A549 (cell line): Measurements from ENCODE around the gene PERCC1. TPM values are rescaled to one million over a fixed set of nuclear protein-coding genes. Genes with fewer than 3 reads are reported as not detected.

ENCODE experiments used
- ATAC-seq, 2 experiments: fragments of 200-7000 bp in 1 of 2; fragments of >200 bp in 1 of 2; cut with Nextera tagmentation in 1 of 2; cut with Tn5 transposase in 1 of 2; 3 replicates each; pipeline versions ENCODE4 v1.8.0 to v1.9.1; 2018 to 2020; ENCODE audit warnings: mild to moderate bottlenecking in 1 of 2, moderate library complexity in 1 of 2
- CTCF ChIA-PET: fragments of 300-600 bp; sonication (Branson Sonifier 250); formaldehyde crosslinking; extraction: SDS; loops from one replicate; lab custom pipeline; 2021; ENCODE audit warnings: antibody characterized with exemption, inconsistent platforms; lab: Yijun Ruan, JAX
- POLR2A ChIA-PET: fragments of 350-600 bp; formaldehyde crosslinking; extraction: SDS; loops from one replicate; lab custom pipeline; 2021; ENCODE audit warnings: antibody characterized with exemption, inconsistent platforms; lab: Yijun Ruan, JAX
- DNase-seq, 2 experiments: peaks; one replicate each; pipeline versions ENCODE4 v3.0.0 to v3.0.0-alpha.2; 2011 to 2016; ENCODE audit warnings: low read depth in 1 of 2, low spot score in 1 of 2
- FAIRE-seq: peaks from 2 replicates; lab custom pipeline; 2011; peaks lifted over from hg19 to GRCh38; lab: Jason Lieb, UNC
- H3K27ac ChIP-seq, 2 experiments: fragments of >200 bp; sonication (Bioruptor Twin); formaldehyde crosslinking; 3 replicates each; pipeline ENCODE4 v1.5.1; 2016 to 2017
- H3K4me1 ChIP-seq: fragments of >200 bp; sonication (Bioruptor Twin); formaldehyde crosslinking; 3 replicates; pipeline ENCODE4 v1.6.1; 2016
- H3K4me2 ChIP-seq: fragments of >200 bp; sonication (Bioruptor Twin); formaldehyde crosslinking; 3 replicates; pipeline ENCODE4 v1.6.1; 2016
- H3K4me3 ChIP-seq: fragments of >200 bp; sonication (Bioruptor Twin); formaldehyde crosslinking; 3 replicates; pipeline ENCODE4 v1.5.1; 2016
- H3K9me3 ChIP-seq: fragments of >200 bp; sonication (Bioruptor Twin); formaldehyde crosslinking; 3 replicates; pipeline ENCODE4 v1.6.1; 2016
- CBX2 ChIP-seq: fragments of 200-600 bp; sonication (generic); IDR thresholded peaks from 2 replicates; pipeline ENCODE4 v1.6.1; 2016; ENCODE audit warnings: low read depth, mild to moderate bottlenecking, borderline replicate concordance
- CBX8 ChIP-seq: fragments of 200-600 bp; sonication (generic); IDR thresholded peaks from 2 replicates; pipeline ENCODE4 v1.6.1; 2016
- CEBPB ChIP-seq, 2 experiments: fragments of >200 bp in 1 of 2; sonication (Bioruptor Twin) in 1 of 2; formaldehyde crosslinking in 1 of 2; IDR thresholded peaks; 2 replicates each; pipeline ENCODE4 v1.6.1; 2012 to 2016
- CTCF ChIP-seq: fragments of >200 bp; sonication (Bioruptor Twin); formaldehyde crosslinking; IDR thresholded peaks from 3 replicates; pipeline ENCODE4 v1.5.1; 2016
- HMGXB4 ChIP-seq: fragments of 250-450 bp; sonication (Bioruptor Pico); IDR thresholded peaks from 2 replicates; pipeline ENCODE4 v1.5.0; 2021; ENCODE audit warnings: mild to moderate bottlenecking, moderate library complexity, borderline replicate concordance
- JUN ChIP-seq, 2 experiments: fragments of >200 bp; sonication (Bioruptor Twin); formaldehyde crosslinking; IDR thresholded peaks; 2 replicates in 1 of 2; 3 replicates in 1 of 2; pipeline ENCODE4 v1.6.1; 2016 to 2017
- KDM1A ChIP-seq: fragments of 200-600 bp; sonication (generic); IDR thresholded peaks from 2 replicates; pipeline ENCODE4 v1.6.1; 2016; ENCODE audit warnings: low read depth, mild to moderate bottlenecking
- MAX ChIP-seq: IDR thresholded peaks from 2 replicates; pipeline ENCODE4 v1.6.1; 2012
- MAZ ChIP-seq: fragments of 150-350 bp; IDR thresholded peaks from 2 replicates; pipeline ENCODE4 v1.6.1; 2014; ENCODE audit warnings: antibody characterized with exemption, low read depth, low read length, borderline replicate concordance
- PBX3 ChIP-seq: IDR thresholded peaks from 2 replicates; pipeline ENCODE4 v1.6.1; 2012
- RAD21 ChIP-seq, 2 experiments: fragments of >200 bp in 1 of 2; sonication (Bioruptor Twin) in 1 of 2; formaldehyde crosslinking in 1 of 2; IDR thresholded peaks in 1 of 2; conservative IDR thresholded peaks in 1 of 2; 2 replicates in 1 of 2; 3 replicates in 1 of 2; pipeline ENCODE4 v1.6.1; 2012 to 2018; ENCODE audit warnings: inconsistent platforms in 1 of 2
- RFX5 ChIP-seq: fragments of 450-650 bp; IDR thresholded peaks from 2 replicates; pipeline ENCODE4 v1.7.1; 2014; ENCODE audit warnings: antibody characterized with exemption, mild to moderate bottlenecking, moderate library complexity
- SMC3 ChIP-seq: fragments of >200 bp; sonication (Bioruptor Twin); formaldehyde crosslinking; IDR thresholded peaks from 3 replicates; pipeline ENCODE4 v1.6.1; 2018; ENCODE audit warnings: inconsistent platforms
- ZNF302 ChIP-seq: fragments of 250-450 bp; sonication (Bioruptor Pico); IDR thresholded peaks from 2 replicates; pipeline ENCODE4 v1.9.0; 2021; ENCODE audit warnings: inconsistent platforms, mild to moderate bottlenecking, moderate library complexity
- WGBS: methylation state at CpG from one replicate; pipeline ENCODE4 v1.1.6; 2017; ENCODE audit errors: missing lambda C conversion rate; 5-methylcytosine and 5-hydroxymethylcytosine counted together
- polyA plus RNA-seq, 4 experiments: library from polyadenylated mRNA; depleted of rRNA in 3 of 4; stranded (reverse); fragments of >200 nt; fragmentation: RNase III in 1 of 4; extraction: RNeasy Plus Mini Kit Qiagen cat#74134 plus additional on column Dnase treatment in 1 of 4; gene quantifications; 2 replicates in 3 of 4; 3 replicates in 1 of 4; pipeline ENCODE4 v1.2.3, GENCODE V29; 2011 to 2017

Gene PERCC1
- polyA plus RNA-seq, 2 of the 4 experiments (the other 2 are of a cell fraction), result not detected

- DNase-seq, result no peak
- no peak for TF ChIP-seq MAZ
- no peak for TF ChIP-seq ZNF302 (CRISPR knock-in tag)
- no peak for TF ChIP-seq KDM1A
- Histone ChIP-seq H3K4me2 (no peak overlapping the region), H3K4me1 (peaks cover 20% of the 10 kb centered on the region), H3K4me3 (no peak overlapping the region), H3K27ac (no peak overlapping the region), H3K9me3 (no peaks in the 10 kb centered on the region)
- ATAC-seq, result no peak
- 94% methylated on average over 2 of the region's 2 CpGs for WGBS
- FAIRE-seq, result no peak
- ChIA-PET CTCF (interaction anchor here (0.7 to 3.2 kb wide), 8 partner anchors 11 to 166 kb away, joined by 3 to 19 read pairs (median 4); no protein-coding TSS in a partner anchor), POLR2A (interaction anchor here (0.9 kb wide), 1 partner anchor 34 kb away, joined by 3 read pairs; no protein-coding TSS in a partner anchor)
Measured at GRCh38 chr16:1412847-1413246, 18.0 kb upstream of the PERCC1 start.

- Histone ChIP-seq H3K4me1 (peaks cover 22% of the 10 kb centered on the region; the same call in 2 of the 3 replicates), H3K4me3 (peak overlapping the region; percentile 89), H3K27ac (peak overlapping the region; percentile 83 to 91), H3K9me3 (no peaks in the 10 kb centered on the region), H3K4me2 (peak overlapping the region; percentile 95)
- FAIRE-seq, result no peak
- ATAC-seq, result peak; percentile 74 to 75
- TF ChIP-seq CBX2 (no peak), CBX8 (no peak), HMGXB4 (CRISPR knock-in tag) (peak; percentile 66; the same call in 1 of the 2 replicates), KDM1A (peak; percentile 51; the same call in 1 of the 2 replicates), CTCF (peak; percentile 78), RAD21 (conservative IDR thresholded peaks at IDR 0.05 in 1 of 2, IDR thresholded peaks at IDR 0.05 in 1 of 2) (peak; percentile 39 to 62), PBX3 (no peak), CEBPB (IDR thresholded peaks at IDR 0.05) (no peak), MAX (0 out of 2 replicates have a peak, but pooled peaks have one; percentile 39), RFX5 (no peak), SMC3 (peak; percentile 61)
- ChIA-PET CTCF (interaction anchor here (0.9 to 3.2 kb wide), 3 partner anchors 12 to 51 kb away, joined by 3 to 19 read pairs (median 4); no protein-coding TSS in a partner anchor), POLR2A (no interaction called here)
- DNase-seq, result peak; percentile 61 to 79
- 13% methylated on average over 33 of the region's 85 CpGs for WGBS
Measured at GRCh38 chr16:1413684-1414531, 17.0 kb upstream of the PERCC1 start.

GRCh38 chr16:1414532-1415260, 16.2 kb upstream of the PERCC1 start, which contains the start of gene UNKL:
Gene UNKL, minus strand, starts transcription at chr16:1414704. Its CDS starts 13 bp downstream, at chr16:1414691.
- peaks cover 27% of the 10 kb centered on the region; the same call in 2 of the 3 replicates for H3K4me1 ChIP-seq
- H3K27ac ChIP-seq, result peak within 1 kb of the TSS; percentile 83 to 91
- peak within 1 kb of the TSS; percentile 95 for H3K4me2 ChIP-seq
- H3K4me3 ChIP-seq, result peak within 1 kb of the TSS; percentile 89
- ChIA-PET POLR2A (no interaction called here), CTCF (no interaction called here)
- WGBS, result 15% methylated on average over 6 of the region's 72 CpGs
- TF ChIP-seq JUN (IDR thresholded peaks at IDR 0.05) (peak in 1 of 2 experiments; percentile 37; a peak in 1 of 5 replicates), ZNF302 (CRISPR knock-in tag) (no peak)
- H3K9me3 ChIP-seq, result no peaks in the 10 kb centered on the region
- peak; percentile 72 to 75 for ATAC-seq
- no peak for FAIRE-seq
- DNase-seq, result peak in 1 of 2 experiments; percentile 55
